Uterus (tissue), 2 donors: ENCODE results near the gene TUBB.

Source experiments
- POLR2A ChIP-seq, 2 donors: fragments of 450-650 bp; IDR thresholded peaks; one replicate each; pipeline ENCODE4 v1.6.1; 2016; ENCODE audit warnings: antibody characterized with exemption in 2 of 2, mild to moderate bottlenecking in 1 of 2, moderate library complexity in 1 of 2
- TF ChIP-seq, protein P1 (sequence below), 4 experiments: fragments of 200-600 bp in 2 of 4; fragments of 450-650 bp in 2 of 4; sonication (generic) in 2 of 4; IDR thresholded peaks; one replicate each; pipeline ENCODE4 v1.5.1; 2016 to 2019; ENCODE audit warnings: antibody characterized with exemption in 4 of 4, mild to moderate bottlenecking in 2 of 4, moderate library complexity in 1 of 4

DNA sequence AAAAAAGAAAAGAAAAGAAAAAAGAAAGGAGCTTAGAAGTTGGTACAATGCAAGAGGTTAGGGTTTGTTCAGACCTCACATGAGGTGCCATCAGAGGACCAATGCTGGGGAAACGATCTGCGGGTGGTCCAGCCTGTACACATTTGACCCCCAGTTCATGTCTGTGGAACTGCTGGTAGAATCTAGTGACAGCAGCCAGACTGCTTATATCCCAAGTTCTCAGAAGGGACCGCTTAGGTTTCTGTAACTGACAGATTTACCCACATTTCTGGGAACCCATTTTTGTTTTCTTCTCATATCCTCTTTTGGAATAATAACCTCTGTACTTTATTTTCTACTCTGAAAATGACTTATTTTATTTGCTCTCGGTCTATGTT lies 38.4 kb upstream of the TUBB start:
- TF ChIP-seq, protein P1, sequence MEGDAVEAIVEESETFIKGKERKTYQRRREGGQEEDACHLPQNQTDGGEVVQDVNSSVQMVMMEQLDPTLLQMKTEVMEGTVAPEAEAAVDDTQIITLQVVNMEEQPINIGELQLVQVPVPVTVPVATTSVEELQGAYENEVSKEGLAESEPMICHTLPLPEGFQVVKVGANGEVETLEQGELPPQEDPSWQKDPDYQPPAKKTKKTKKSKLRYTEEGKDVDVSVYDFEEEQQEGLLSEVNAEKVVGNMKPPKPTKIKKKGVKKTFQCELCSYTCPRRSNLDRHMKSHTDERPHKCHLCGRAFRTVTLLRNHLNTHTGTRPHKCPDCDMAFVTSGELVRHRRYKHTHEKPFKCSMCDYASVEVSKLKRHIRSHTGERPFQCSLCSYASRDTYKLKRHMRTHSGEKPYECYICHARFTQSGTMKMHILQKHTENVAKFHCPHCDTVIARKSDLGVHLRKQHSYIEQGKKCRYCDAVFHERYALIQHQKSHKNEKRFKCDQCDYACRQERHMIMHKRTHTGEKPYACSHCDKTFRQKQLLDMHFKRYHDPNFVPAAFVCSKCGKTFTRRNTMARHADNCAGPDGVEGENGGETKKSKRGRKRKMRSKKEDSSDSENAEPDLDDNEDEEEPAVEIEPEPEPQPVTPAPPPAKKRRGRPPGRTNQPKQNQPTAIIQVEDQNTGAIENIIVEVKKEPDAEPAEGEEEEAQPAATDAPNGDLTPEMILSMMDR (IDR thresholded peaks at IDR 0.05) = no peak
- TF ChIP-seq POLR2A (IDR thresholded peaks at IDR 0.05) = no peak
